HuH-7 (cell line): ENCODE results near the gene LAMB3.

Source experiments
- DNase-seq: peaks from one replicate; pipeline ENCODE4 v3.0.0; 2011; ENCODE audit warnings: low spot score

The LAMB3 gene

DNA sequence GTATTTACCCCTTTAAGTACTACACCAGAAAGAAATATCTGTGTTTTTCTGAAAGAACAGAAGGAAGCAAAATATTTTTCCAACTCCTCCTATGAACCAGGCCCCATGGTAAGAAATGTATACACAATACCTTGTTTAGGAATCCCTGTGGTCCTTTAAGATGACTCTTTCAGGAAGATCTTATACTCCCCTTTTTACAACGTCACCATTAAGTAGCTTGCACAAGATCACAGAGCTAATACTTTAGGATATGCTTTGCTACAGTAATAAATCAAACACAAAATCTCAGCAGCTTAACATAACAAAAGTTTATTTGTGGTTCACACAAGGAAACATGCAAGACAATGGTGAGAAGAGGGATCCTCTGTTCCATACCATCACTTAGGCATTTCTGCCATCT, 8.8 kb upstream of the LAMB3 start:
- DNase-seq = no peak

DNA sequence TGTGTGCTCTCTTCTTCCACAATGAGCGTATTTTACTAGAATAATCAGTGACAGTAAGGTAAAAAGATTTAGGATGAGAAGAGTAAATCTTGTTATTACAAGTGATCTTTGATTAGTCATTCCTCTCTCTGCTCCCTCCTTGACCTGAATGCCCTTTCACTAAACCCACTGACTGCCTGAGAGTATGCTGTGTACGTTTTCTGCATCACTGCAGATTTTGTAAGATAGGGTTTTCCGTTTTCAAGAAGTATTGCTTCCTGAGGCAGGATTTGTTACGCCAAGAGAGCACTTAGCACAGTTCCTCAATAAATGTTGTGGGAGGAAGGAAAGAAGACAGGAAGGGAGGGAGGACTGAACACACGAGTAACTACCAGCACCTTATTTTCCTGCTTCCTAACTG, 7.7 kb upstream of the LAMB3 start:
- no peak for DNase-seq

DNA sequence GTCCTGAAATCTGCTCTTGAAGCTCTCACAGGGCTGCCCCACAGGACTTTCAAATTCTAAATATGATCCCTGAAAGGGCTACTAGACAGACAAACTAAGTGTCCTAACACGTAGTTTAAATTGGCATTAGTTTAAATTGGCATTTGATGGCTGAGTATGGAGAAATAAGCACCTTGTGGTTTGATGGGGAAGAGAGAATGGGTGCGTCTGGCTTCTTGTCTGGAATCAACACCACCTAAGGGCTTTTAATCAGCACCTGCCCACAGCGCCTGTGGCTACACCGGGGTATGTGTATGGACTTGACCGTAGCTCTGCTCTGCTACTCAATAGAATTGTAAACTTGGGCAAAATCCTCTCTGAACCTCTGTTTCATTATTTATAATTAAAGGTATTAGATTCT, 5.7 kb upstream of the LAMB3 start:
- no peak for DNase-seq

DNA sequence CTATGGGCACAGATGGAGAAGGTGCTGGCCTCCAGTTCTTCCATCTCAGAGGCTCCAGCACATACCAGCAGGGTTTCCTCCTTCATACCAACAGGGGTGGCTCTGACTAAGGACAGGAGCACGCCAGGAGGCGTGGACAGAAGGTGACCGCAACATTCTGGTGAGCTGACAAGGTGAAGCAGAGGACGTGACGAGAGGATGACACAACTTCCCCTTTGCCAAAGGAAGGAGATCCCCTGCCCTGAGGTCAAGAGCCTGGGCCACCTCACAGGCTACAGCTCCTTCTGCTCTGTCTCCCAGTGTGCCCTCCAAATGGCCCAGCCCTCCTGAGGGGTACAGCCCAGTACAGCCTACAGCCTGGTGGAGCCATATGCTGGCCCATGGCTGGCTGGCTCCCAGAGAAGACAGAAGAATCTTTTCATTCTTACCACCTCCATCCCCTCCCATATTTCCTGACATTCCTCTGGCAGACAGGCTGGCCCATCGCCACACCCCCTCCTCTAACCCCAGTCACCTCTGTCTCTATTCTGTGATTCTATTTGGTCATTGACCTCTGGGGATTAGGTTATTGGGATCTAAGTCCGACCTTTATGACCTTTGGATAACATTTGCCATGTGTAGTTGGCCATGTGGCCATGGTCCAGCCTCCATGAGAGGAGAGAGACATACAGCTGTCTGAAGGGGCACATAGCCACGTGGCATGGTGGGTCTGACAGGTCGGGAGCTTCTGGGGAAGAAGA, 5.1 kb upstream of the LAMB3 start:
- no peak for DNase-seq

DNA sequence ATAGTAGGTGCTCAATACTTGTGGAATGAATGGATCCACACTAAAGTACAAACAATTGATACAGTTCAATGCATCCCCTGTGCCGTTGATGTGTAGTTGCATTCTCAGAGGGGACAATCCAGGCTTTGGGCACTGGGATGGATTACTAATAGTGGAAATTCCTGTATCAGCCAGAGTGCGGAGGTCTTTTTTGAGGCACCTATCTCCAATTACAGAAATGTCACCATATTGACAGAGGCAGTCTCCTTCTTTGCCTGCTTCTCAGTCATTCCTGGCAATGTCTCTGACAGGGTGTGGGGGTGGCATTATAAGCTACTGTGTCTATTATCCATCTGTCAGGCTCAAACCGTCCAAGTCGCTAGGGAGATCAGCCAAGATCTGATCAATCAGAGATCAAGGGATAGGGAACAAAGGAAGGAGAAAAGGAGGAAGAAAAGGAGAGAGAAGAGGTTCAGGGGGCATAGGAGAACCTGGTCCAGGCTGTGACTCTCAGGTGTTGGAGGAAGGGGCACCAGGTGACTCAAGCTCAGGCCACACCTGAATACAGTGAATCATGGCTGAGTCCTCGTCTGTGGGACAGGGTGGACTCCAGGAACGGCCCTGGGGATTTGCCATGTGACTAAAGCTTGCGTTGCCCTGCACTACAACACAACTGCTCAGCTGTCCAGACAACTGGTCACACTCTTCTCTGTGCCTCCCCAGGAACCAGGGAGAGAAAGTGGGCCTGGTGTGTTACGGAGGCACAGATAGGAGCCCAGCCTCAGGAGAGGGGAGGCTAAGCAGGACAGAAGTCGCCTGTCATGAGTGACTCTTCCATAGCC, 3.4 kb upstream of the LAMB3 start:
- DNase-seq = no peak

DNA sequence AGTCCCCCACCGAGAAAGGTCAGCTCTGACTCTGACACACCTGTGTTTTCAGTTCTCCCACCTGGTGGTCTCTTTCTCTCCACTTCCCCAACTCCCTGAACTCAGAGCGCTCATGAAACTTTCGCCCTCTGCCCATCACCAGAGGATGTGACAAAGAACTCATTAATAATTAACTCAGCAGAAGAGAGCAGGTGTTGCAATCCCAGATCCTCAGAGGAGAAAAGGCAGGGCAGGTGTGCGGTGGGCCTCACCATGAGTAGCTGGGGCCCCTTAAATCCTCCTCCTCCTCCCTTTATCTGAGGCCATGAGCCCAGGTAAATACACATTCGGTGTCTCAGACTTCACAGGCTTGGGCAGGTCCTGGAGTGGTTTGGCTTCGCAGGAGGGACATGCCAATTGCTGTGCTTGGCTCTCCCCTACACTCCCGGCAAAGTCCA, 1.7 kb upstream of the LAMB3 start:
- peak; percentile 42 for DNase-seq

DNA sequence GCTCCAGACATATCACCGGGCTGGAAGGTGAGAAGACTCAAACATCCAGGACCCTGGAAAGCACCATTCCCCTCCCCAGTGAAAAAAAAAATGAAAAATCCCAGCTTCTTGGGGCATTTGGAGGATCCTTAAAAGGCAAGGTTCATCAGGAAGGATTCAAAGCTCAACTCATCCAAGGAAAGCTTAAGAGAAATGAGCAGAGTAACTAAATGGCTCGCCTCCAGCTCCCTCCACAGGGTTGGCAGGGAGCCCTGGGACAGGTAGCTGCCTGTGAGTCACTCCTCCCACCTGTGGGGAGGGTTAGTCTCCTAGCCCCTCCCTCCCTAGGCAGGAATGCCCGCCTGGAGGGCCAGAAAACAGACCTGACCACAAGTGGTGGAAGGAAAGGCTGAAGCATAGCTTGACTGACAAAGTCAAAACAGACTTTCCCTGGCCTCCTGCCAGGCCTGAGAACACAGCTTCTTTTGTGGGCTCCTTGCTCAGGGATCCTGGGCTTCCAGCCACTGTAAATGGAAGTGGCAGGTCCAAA, 712 bp upstream of the LAMB3 start:
- no peak for DNase-seq

DNA sequence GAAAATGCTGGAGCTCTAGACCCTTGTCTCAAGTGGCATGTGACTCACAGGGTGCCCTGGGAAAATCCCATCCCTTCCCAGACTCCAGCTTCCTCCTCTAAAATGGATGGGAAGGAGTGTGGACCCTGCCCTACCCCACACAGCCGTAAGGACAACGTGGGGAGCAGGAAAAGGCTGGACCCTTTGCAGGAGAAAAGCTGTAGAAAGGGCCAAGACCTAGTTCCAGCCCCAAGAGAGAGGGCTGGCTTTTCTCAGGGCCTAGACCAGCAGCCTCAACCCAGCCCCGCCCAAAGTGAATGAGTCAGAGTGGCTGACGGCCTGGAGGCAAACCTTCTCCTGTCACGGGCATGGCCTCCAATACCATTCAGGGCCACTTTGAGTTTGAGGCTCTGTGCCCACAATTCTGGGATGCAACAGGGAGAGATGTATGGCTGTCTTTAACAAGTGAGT, 1.1 kb downstream of the LAMB3 start:
- no peak for DNase-seq

DNA sequence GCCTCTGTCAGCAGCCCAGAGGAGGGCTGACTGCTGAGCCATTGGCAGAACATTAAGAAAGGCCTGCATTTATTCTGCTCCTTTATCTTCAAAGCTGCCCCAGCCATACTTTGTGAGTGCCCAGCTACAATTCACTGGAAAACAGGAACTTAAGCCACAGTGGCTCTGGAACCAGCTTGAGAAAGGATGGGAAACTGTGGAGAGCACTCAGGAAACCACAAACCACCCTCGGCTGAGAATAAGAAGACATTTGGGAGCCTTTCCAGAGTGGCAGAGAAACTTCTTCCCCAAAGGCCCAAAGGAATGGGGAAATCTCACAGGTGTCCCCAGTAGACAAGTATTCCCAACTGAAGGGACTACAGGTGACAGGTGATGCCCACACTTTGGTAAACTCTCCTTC, 1.8 kb downstream of the LAMB3 start:
- DNase-seq = no peak

DNA sequence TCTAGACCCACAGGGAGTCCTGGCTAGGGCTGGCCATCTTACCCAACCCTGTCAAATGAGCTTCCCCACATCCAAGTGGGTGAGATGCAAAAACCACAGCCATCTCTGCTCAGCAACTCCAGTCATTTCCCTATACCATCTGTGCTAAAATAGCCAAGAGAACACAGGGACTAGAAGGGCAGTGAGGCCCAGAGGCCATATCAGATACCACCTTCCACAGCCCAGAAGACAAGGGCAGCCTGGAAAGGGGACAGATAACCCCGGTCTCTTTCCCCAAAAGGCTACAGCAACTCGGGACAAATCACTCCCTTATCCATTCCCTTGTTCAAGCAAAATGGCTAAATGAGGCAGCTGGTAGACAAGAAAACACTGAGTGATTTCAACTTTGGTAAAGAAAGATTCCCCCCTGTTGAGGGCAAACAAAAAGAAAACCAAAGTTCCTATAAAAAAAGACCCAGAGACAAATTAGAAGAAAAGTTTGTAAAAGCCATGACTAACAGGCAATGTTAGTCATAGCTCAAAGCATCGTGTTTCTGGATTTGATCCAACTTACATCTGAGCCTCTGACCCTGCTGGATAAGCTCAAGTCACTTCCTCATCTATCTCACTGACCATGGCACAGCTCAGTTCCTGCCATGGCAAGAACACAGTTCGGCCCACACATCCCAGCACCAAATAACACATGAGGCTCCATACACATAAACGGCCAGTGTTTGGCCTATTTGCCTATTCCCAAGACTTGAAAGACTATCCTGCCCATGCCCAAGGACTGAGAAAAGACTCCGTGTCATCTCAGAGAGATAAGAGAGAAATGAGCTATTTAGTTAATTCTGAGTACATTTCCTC, 3.1 kb downstream of the LAMB3 start:
- no peak for DNase-seq

DNA sequence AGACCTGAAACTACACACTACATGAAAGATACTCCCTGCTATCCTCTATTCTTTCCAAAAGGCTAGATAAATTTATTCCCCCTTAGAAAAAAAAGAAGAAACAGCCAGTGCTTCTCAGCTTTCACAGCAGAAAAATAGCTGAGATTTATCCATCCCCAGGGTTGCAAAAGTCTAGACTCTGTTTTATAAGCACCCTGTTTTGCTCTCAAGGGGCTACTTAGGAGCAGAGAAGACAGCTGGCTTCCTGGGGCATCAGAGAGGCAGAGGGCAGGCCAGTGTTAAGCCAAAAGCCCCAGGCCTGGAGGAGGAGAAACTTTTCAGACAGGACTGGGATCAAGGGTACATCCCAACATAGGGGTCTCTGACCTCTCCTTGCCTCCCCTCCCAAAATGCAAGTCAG, 3.9 kb downstream of the LAMB3 start:
- no peak for DNase-seq

DNA sequence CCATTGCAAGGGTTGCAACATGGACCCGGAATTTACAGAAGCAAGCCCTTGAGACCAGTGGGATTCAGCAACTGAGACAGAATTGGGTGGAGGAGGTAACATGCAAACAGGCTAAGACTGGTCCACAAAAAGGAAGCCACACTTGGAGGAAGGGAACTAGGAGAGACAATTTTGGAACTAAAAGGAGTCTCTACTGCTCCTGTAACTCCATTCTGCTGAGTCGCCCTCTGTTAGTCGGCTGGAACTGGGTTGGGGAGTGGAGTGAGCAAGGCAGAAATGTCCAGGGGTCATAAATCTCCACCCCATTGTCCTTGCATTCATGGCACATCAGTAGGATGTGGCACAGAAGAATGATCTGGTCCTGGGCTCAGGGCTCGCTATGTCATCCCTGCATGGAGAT, 5.1 kb downstream of the LAMB3 start:
- no peak for DNase-seq

DNA sequence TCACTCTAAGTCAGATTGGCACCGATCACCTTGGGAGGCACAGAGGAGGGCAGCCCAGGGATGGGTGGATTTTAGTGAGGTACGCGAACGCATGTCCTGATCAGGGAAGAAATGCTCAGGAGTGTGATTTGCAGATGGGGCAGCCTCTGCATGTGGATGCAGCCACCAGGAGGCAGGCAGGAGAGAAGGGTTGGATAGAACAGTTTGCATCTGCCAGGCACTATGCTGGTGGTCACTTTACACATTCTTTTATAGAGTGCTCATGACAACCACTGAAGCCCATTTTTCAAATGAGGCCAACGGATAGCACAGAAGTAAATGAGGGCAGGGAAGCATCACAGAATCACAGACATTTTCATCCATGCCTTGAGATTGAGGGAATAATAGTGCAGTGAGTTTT, 5.7 kb downstream of the LAMB3 start:
- DNase-seq = no peak

DNA sequence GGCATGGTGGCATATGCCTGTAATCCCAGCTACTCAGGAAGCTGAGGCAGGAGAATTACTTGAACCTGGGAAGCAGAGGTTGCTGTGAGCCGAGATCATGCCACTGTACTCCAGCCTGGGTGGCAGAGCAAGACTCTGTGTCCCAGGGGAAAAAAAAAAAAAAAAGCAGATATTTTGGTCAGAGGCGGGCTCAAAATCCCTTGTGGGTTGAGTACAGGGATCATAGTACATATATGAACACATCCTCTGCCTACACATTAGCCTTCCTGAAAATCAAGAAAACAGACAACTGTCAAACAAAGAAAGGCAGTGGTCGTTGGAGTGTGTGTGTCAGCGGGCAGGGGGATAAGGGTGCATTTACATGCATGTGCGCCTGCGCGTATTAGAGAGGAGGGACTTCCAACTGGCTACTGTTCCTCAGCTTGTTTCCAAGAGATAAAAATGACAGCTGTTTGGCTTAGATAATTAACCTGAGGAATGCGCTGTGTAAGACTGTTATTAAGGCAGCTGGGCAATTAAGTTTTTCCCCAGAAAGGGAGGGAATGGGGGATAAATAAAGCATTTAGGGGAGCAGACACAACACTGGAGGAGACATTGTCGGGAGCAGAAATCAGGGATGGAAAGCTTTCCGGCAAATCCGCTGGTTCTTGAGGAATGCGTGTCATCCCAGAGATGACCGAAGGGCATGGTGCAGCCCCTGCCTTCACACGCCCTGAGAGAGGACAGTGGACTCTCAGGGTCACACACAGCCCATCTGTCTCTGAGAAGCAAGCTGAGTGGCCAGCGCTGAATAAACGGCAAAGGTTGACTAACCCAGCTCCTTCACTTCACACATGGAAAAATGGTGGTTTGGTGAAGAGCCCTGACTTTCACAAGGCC, 6.4 kb downstream of the LAMB3 start:
- DNase-seq = no peak

DNA sequence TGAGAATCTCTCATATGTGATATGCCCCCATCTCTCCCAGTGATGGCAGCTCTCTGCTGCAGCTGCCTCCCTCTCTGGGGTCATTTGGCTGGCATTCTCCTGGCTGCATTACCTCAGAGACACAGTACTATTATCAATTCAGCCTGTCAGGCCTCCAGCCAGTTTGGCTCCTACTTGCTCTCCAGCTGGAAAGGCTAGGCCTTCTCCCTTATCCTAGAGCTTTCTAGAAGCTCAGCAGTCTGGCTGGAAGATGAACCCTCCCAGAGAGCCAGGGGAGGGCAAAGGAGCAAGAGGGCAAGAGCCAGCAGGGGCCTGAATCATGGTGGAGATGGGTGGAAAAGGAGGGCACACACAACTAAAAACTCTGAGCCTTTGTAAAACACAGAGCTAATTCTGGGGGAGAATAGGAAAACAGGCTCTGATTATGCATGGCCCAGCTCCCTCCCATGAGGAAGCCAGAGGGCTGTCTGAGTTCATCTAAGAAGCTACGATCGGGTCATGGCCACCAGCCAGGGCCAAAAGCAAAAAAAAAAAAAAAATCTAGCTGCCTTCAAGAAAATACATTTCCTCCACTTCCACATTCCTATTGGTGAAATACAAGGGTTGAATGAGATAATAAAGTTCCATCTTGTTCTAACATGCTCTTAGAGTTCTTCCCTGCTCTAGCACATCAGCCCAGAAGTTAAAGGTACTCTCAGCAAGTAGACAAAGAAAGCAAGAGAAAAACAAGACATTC, 8.8 kb downstream of the LAMB3 start:
- no peak for DNase-seq

DNA sequence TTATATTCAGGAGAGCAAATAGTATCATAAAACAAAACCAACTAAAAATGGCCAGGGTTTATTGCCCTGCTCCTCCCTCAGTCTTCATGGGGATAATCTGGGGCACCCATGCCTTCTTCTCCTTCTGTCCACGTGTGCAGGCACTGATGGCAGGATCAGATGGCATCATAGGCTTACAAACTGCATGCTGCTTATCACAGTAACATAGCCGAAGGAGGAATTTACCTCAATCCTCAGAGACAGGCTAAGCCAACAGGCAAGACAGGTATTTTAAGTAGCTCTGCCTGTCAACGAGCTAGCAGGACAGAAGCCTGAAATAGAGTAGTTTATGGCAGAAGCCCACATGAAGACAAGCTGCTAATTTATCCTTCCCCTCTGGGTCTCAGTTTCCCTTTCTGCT, 9.4 kb downstream of the LAMB3 start:
- DNase-seq = no peak

DNA sequence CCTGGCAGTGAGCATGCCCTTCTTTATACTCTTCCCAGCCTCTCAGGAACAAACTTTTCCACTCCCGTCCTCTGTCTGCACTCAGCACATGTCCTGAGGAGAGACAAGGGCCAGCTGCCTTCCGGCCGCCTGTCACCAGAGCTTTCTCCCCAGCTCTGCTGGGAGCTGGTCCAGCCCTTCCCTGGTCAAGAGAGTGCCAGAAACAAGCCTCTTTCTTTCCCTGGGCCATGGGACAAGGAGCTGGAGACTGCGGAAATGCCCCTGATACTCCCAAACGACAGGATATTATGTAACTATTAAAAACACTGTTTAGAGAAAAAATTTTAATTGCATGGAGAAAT, 10.4 kb downstream of the LAMB3 start:
- no peak for DNase-seq

DNA sequence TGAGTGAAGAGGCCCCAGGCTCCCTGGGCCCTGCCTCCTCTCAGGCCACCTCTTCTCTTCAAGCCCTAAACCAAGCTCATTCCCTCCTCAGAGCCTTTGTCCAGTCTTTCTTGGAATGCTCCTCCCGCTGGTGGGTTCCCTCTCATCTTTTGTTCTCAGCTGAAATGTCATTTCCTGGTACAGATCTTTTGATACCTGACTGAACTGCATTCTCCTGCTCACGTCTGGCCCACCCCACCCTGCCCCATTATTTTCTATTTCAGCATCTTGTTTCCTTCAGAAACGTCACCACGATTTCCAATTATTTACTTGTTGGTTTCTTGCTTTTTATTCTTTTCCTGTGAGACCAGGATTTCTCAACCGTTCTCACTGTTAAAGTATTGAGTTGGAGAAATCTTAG, 16.4 kb downstream of the LAMB3 start:
- no peak for DNase-seq

DNA sequence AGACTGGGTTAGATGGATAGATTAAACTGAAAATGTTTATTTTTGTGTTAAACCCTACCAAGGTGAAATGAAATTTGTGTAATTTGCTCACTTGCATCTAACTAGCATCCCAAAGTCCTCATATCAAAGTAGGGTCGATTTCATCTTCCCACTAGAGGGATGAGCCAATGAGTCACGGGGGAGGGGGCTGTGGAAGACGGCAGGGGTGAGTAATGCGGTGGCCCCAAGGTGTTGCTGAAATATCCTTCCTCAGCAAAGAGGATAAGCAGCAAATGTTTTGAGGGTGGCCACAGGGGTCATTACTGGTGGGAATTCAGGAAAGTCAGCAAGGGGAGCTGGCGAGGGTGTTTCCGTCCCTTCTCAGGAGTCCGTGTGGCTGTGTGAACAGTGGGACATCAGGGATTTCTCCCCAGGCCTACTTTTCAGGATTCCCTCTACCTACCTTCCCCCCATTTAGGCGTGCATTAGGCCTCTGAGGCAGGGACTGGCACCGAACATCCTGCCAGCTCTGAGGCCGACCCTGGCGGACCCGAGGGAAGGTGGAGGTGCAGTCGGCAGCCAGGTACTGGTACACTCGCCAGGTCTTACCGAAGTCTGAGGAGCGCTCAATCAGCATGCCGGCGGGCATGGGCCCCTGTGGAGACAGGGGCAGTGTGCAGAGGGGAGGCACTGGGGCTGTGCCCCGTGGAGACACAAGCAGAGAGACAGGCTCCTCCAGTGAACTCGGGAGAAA, 18.1 kb downstream of the LAMB3 start:
- DNase-seq = no peak

DNA sequence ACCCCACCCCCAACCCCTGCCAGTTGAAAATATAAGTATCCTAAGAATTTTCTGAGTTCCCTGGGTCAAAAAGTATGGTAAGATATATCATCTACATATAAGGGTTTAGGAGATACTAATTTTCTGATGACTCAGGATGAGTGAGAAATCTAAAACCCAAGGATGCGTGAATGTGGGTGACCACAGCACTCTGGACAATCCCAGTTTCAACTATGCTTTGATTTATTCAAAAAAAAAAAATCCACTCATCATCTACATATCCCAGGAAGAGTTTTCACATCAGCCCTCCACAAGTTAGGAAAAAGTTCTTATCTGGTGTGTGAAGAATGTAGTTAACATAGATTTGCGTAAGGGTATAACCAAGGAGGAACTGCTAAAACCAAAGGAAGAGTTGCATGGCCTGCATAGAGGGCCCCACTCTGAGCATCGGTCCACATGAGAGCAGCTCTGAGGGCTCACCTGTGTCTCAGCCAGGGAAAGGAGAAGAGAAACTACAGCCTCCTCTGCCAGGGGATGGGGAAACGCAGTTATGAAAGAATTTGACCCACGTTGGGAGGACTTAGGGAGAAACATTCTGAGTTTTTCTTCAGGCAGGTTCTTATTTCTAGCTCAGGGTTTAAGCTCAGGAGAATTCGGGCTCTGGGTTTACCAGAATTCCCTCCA, 18.8 kb downstream of the LAMB3 start:
- DNase-seq = no peak
